Progenitor cell of endocrine pancreas (in vitro differentiated cells): ENCODE results near the gene FYCO1. TPM values are rescaled to one million over a fixed set of nuclear protein-coding genes. Genes with fewer than 3 reads are reported as not detected.

ENCODE experiments used
- DNase-seq: peaks from one replicate; pipeline ENCODE4 v3.0.0; 2021; ENCODE audit warnings: low spot score; ENCODE audit not compliant: unreplicated experiment
- H3K27ac Mint-ChIP-seq: 2 replicates; pipeline ENCODE4 v1.8.0; 2021; ENCODE audit warnings: mild to moderate bottlenecking, moderate library complexity, mixed read lengths
- H3K27me3 Mint-ChIP-seq: 2 replicates; pipeline ENCODE4 v1.8.0; 2021; ENCODE audit warnings: mixed read lengths
- H3K36me3 Mint-ChIP-seq: 2 replicates; pipeline ENCODE4 v1.8.0; 2022; ENCODE audit warnings: mixed read lengths; ENCODE audit not compliant: insufficient read depth
- H3K4me1 Mint-ChIP-seq: 2 replicates; pipeline ENCODE4 v1.8.0; 2021; ENCODE audit warnings: low read depth, mixed read lengths
- H3K4me3 Mint-ChIP-seq: 2 replicates; pipeline ENCODE4 v1.8.0; 2021; ENCODE audit warnings: low read depth, mild to moderate bottlenecking, moderate library complexity, mixed read lengths
- H3K9me3 Mint-ChIP-seq: 2 replicates; pipeline ENCODE4 v1.8.0; 2021; ENCODE audit warnings: low read depth, mixed read lengths
- total RNA-seq: library from RNA; stranded (reverse); gene quantifications from 2 replicates; pipeline ENCODE4 v1.2.1, GENCODE V29; 2021
- TF ChIP-seq, protein P1 (sequence below): fragments of 200-600 bp; sonication (generic); IDR thresholded peaks from one replicate; pipeline ENCODE4 v1.5.0; 2021; ENCODE audit warnings: antibody characterized with exemption, mild to moderate bottlenecking; ENCODE audit not compliant: unreplicated experiment

The FYCO1 gene
- total RNA-seq, 1 donor from 2014 or later: 18.0 TPM

GRCh38 chr3:45868213-45868612 is 127.4 kb downstream of the FYCO1 start:
- DNase-seq: no peak
- peaks cover 5% of the 10 kb centered on the region for H3K9me3 Mint-ChIP-seq
- H3K36me3 Mint-ChIP-seq: no peaks in the 10 kb centered on the region
- H3K4me3 Mint-ChIP-seq: no peak overlapping the region
- peaks cover 1% of the 10 kb centered on the region for H3K4me1 Mint-ChIP-seq
- H3K27me3 Mint-ChIP-seq: peaks cover 11% of the 10 kb centered on the region
- no peak overlapping the region for H3K27ac Mint-ChIP-seq
- TF ChIP-seq, protein P1, sequence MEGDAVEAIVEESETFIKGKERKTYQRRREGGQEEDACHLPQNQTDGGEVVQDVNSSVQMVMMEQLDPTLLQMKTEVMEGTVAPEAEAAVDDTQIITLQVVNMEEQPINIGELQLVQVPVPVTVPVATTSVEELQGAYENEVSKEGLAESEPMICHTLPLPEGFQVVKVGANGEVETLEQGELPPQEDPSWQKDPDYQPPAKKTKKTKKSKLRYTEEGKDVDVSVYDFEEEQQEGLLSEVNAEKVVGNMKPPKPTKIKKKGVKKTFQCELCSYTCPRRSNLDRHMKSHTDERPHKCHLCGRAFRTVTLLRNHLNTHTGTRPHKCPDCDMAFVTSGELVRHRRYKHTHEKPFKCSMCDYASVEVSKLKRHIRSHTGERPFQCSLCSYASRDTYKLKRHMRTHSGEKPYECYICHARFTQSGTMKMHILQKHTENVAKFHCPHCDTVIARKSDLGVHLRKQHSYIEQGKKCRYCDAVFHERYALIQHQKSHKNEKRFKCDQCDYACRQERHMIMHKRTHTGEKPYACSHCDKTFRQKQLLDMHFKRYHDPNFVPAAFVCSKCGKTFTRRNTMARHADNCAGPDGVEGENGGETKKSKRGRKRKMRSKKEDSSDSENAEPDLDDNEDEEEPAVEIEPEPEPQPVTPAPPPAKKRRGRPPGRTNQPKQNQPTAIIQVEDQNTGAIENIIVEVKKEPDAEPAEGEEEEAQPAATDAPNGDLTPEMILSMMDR: no peak

Other genes with a start within 250 kb of the FYCO1 start
- gene SLC6A20, start 199.3 kb downstream of the FYCO1 start, total RNA-seq: not detected in 2 replicates
- 28.1 and 29.3 TPM in 2 replicates for gene LZTFL1, start 153.7 kb downstream of the FYCO1 start, total RNA-seq
- gene CCR9, start 109.3 kb downstream of the FYCO1 start, total RNA-seq: not detected in 2 replicates
- not detected in 2 replicates for gene CXCR6, start 52.4 kb downstream of the FYCO1 start, total RNA-seq
- not detected in 2 replicates for gene XCR1, start 31.7 kb upstream of the FYCO1 start, total RNA-seq
- gene CCR1, start 212.5 kb upstream of the FYCO1 start, total RNA-seq: 0.11 and 0.14 TPM in 2 replicates
- gene CCR3, start 246.6 kb upstream of the FYCO1 start, total RNA-seq: not detected in 2 replicates